Neuronal stem cell (in vitro differentiated cells): ENCODE data around the gene ZNF416.

Experiments
- DNase-seq: peaks from one replicate; pipeline ENCODE4 v3.0.0-alpha.2; 2013; ENCODE audit warnings: low spot score
- H2AFZ ChIP-seq: one replicate; pipeline ENCODE4 v1.6.1; 2013; ENCODE audit warnings: mild to moderate bottlenecking, low read length, inconsistent platforms
- H2AK5ac ChIP-seq: 2 replicates; pipeline ENCODE4 v1.6.1; 2013; ENCODE audit warnings: low read depth, mild to moderate bottlenecking, inconsistent platforms, low read length, moderate library complexity, mixed read lengths
- H2BK120ac ChIP-seq: 2 replicates; pipeline ENCODE4 v1.6.1; 2013; ENCODE audit warnings: low read depth, mild to moderate bottlenecking, inconsistent platforms, low read length, moderate library complexity, mixed read lengths
- H2BK12ac ChIP-seq: one replicate; pipeline ENCODE4 v1.6.1; 2013; ENCODE audit warnings: low read length, inconsistent platforms
- H2BK15ac ChIP-seq: 2 replicates; pipeline ENCODE4 v1.6.1; 2013; ENCODE audit warnings: mild to moderate bottlenecking, low read length, inconsistent platforms, mixed read lengths
- H2BK5ac ChIP-seq: one replicate; pipeline ENCODE4 v1.6.1; 2013; ENCODE audit warnings: inconsistent platforms, mild to moderate bottlenecking, low read length, moderate library complexity
- H3K14ac ChIP-seq: one replicate; pipeline ENCODE4 v1.6.1; 2013; ENCODE audit warnings: low read length, inconsistent platforms
- H3K18ac ChIP-seq: 2 replicates; pipeline ENCODE4 v1.6.1; 2013; ENCODE audit warnings: low read length, inconsistent platforms
- H3K23ac ChIP-seq: 2 replicates; pipeline ENCODE4 v1.6.1; 2013; ENCODE audit warnings: low read depth, mild to moderate bottlenecking, mixed read lengths, low read length, inconsistent platforms; ENCODE audit not compliant: poor library complexity
- H3K27ac ChIP-seq: replicated peaks from 3 replicates; pipeline ENCODE4 v1.5.1; 2013; ENCODE audit warnings: low read length, inconsistent platforms
- H3K27me3 ChIP-seq, 3 experiments: 2 replicates each; pipeline ENCODE4 v1.6.1; 2013; ENCODE audit warnings: low read length in 3 of 3, mild to moderate bottlenecking in 2 of 3, inconsistent platforms in 1 of 3, low read depth in 1 of 3, mixed read lengths in 1 of 3, moderate library complexity in 1 of 3; ENCODE audit not compliant: control insufficient read depth in 3 of 3, insufficient read depth in 3 of 3
- H3K36me3 ChIP-seq, 2 donors: replicated peaks in 1 of 2; 2 replicates each; pipeline ENCODE4 v1.6.1; 2013; ENCODE audit warnings: low read length in 2 of 2; ENCODE audit not compliant: control insufficient read depth in 2 of 2, insufficient read depth in 2 of 2
- H3K4ac ChIP-seq: 2 replicates; pipeline ENCODE4 v1.6.1; 2013; ENCODE audit warnings: inconsistent platforms, mild to moderate bottlenecking, low read length, moderate library complexity
- H3K4me1 ChIP-seq, 2 donors: 1 replicate in 1 of 2; 2 replicates in 1 of 2; pipeline ENCODE4 v1.6.1; 2013; ENCODE audit warnings: low read length in 2 of 2, low read depth in 1 of 2; ENCODE audit not compliant: control insufficient read depth in 2 of 2, insufficient read depth in 1 of 2
- H3K4me2 ChIP-seq: one replicate; pipeline ENCODE4 v1.6.1; 2013; ENCODE audit warnings: mild to moderate bottlenecking, low read length, inconsistent platforms; ENCODE audit not compliant: insufficient read depth, poor library complexity, severe bottlenecking
- H3K4me3 ChIP-seq, 2 donors: 2 replicates each; pipeline ENCODE4 v1.5.1; 2013; ENCODE audit warnings: low read length in 2 of 2, mild to moderate bottlenecking in 2 of 2, inconsistent platforms in 1 of 2, moderate library complexity in 1 of 2
- H3K79me1 ChIP-seq: one replicate; pipeline ENCODE4 v1.6.1; 2013; ENCODE audit warnings: low read depth, mild to moderate bottlenecking, inconsistent platforms, low read length, moderate library complexity
- H3K9ac ChIP-seq: one replicate; pipeline ENCODE4 v1.6.1; 2013; ENCODE audit warnings: mild to moderate bottlenecking, low read depth, low read length, inconsistent platforms; ENCODE audit not compliant: poor library complexity
- H3K9me3 ChIP-seq, 2 donors: replicated peaks in 1 of 2; 2 replicates each; pipeline versions ENCODE3 to v1.6.1; 2013; ENCODE audit warnings: low read length in 2 of 2, mild to moderate bottlenecking in 2 of 2, inconsistent platforms in 1 of 2, low read depth in 1 of 2, mixed read lengths in 1 of 2, moderate library complexity in 1 of 2; ENCODE audit not compliant: control insufficient read depth in 2 of 2, insufficient read depth in 1 of 2
- H4K8ac ChIP-seq: one replicate; pipeline ENCODE4 v1.6.1; 2013; ENCODE audit warnings: low read depth, mild to moderate bottlenecking, inconsistent platforms, low read length, moderate library complexity
- H4K91ac ChIP-seq: one replicate; pipeline ENCODE4 v1.6.1; 2013; ENCODE audit warnings: low read length, low read depth, mild to moderate bottlenecking, inconsistent platforms; ENCODE audit not compliant: poor library complexity
- WGBS, 2 donors: extraction: QIAGEN DNeasy Blood & Tissue Kit; methylation state at CpG; one replicate each; pipeline ENCODE4 v1.1.7; 2013; ENCODE audit warnings: missing lambda C conversion rate in 2 of 2, mixed read lengths in 1 of 2; ENCODE audit not compliant: insufficient read length in 2 of 2, insufficient replicate concordance in 1 of 2; ENCODE audit errors: extremely low coverage in 2 of 2; 5-methylcytosine and 5-hydroxymethylcytosine counted together

ZNF416 gene

GRCh38 chr19:57613941-57614743, 35.4 kb upstream of the ZNF416 start, which contains the start of gene ZNF134:
Gene ZNF134 (plus strand): TSS chr19:57614242. CDS start chr19:57619469, 5,227 bp downstream.
- H2AK5ac ChIP-seq: peak within 1 kb of the TSS; percentile 88
- H3K4me1 ChIP-seq: peaks cover 0 to 2% of the 10 kb centered on the region in 2 donors
- peak within 1 kb of the TSS; percentile 98 for H3K18ac ChIP-seq
- H2BK5ac ChIP-seq: peak within 1 kb of the TSS; percentile 59
- peaks cover 29% of the 10 kb centered on the region for H3K79me1 ChIP-seq
- peaks cover 41 to 42% of the 10 kb centered on the region in 2 donors for H3K36me3 ChIP-seq
- H2BK15ac ChIP-seq: no peak within 1 kb of the TSS
- H3K14ac ChIP-seq: peak within 1 kb of the TSS; percentile 95
- peak within 1 kb of the TSS; percentile 68 to 94 for H3K4me3 ChIP-seq
- WGBS, 2 donors: no CpG with 5 or more reads among the region's 64 CpGs
- H2AFZ ChIP-seq: peak within 1 kb of the TSS; percentile 80
- no peak within 1 kb of the TSS for H2BK12ac ChIP-seq
- no peak within 1 kb of the TSS for H3K27ac ChIP-seq
- H3K4ac ChIP-seq: peak within 1 kb of the TSS; percentile 85
- peak; percentile 77 for DNase-seq
- peak within 1 kb of the TSS; percentile 98 for H3K9ac ChIP-seq
- H3K9me3 ChIP-seq: peaks cover 43 to 45% of the 10 kb centered on the region in 2 donors
- no peak within 1 kb of the TSS for H4K8ac ChIP-seq
- H3K27me3 ChIP-seq: no peaks in the 10 kb centered on the region
- H3K4me2 ChIP-seq: peak within 1 kb of the TSS; percentile 56
- H4K91ac ChIP-seq: peak within 1 kb of the TSS; percentile 73
- peak within 1 kb of the TSS; percentile 89 for H3K23ac ChIP-seq
- H2BK120ac ChIP-seq: peak within 1 kb of the TSS; percentile 11

GRCh38 chr19:57611113-57611512, 32.4 kb upstream of the ZNF416 start:
- no peak overlapping the region for H3K14ac ChIP-seq

GRCh38 chr19:57606931-57607330, 28.2 kb upstream of the ZNF416 start:
- Histone ChIP-seq H3K4me2 (no peak overlapping the region), H3K9ac (no peak overlapping the region), H3K27me3 (no peaks in the 10 kb centered on the region), H3K18ac (no peak overlapping the region), H3K4me1 (no peaks in the 10 kb centered on the region), H3K4ac (no peak overlapping the region), H3K9me3 (peaks cover 5 to 6% of the 10 kb centered on the region in 2 donors), H4K91ac (no peak overlapping the region), H3K27ac (no peak overlapping the region), H3K23ac (no peak overlapping the region), H4K8ac (no peak overlapping the region), H2BK12ac (no peak overlapping the region), H2AFZ (no peak overlapping the region), H2AK5ac (no peak overlapping the region), H3K36me3 (peaks cover 21 to 65% of the 10 kb centered on the region in 2 donors), H3K79me1 (no peaks in the 10 kb centered on the region), H2BK120ac (no peak overlapping the region), H3K14ac (no peak overlapping the region), H2BK15ac (no peak overlapping the region), H3K4me3 (no peak overlapping the region), H2BK5ac (no peak overlapping the region)
- DNase-seq: no peak
- WGBS, 2 donors: no CpG with 5 or more reads among the region's 5 CpGs

More at GRCh38 chr19:57611113-57611512, 32.4 kb upstream of the ZNF416 start:
- no peak overlapping the region for H3K9ac ChIP-seq
- H4K8ac ChIP-seq: no peak overlapping the region
- peaks cover 24 to 39% of the 10 kb centered on the region in 2 donors for H3K36me3 ChIP-seq
- H3K79me1 ChIP-seq: peaks cover 11% of the 10 kb centered on the region
- no peak overlapping the region for H3K18ac ChIP-seq
- H3K4ac ChIP-seq: no peak overlapping the region
- peaks cover 15 to 20% of the 10 kb centered on the region in 2 donors for H3K9me3 ChIP-seq
- no peak for DNase-seq
- no CpG with 5 or more reads among the region's 4 CpGs for WGBS, 2 donors
- H2BK12ac ChIP-seq: no peak overlapping the region
- H2BK5ac ChIP-seq: no peak overlapping the region
- H3K23ac ChIP-seq: no peak overlapping the region
- peaks cover 0 to 2% of the 10 kb centered on the region in 2 donors for H3K4me1 ChIP-seq
- H2AFZ ChIP-seq: no peak overlapping the region
- no peaks in the 10 kb centered on the region for H3K27me3 ChIP-seq
- no peak overlapping the region for H2BK120ac ChIP-seq
- H3K27ac ChIP-seq: no peak overlapping the region
- H2BK15ac ChIP-seq: no peak overlapping the region
- H3K4me3 ChIP-seq: no peak overlapping the region
- no peak overlapping the region for H3K4me2 ChIP-seq
- no peak overlapping the region for H2AK5ac ChIP-seq
- H4K91ac ChIP-seq: no peak overlapping the region

- Histone ChIP-seq H2BK12ac (no peak within 1 kb of the TSS), H2BK15ac (no peak within 1 kb of the TSS), H3K27me3 (no peaks in the 10 kb centered on the region), H3K9me3 (peaks cover 0 to 5% of the 10 kb centered on the region in 2 donors), H3K4me1 (peaks cover 4 to 5% of the 10 kb centered on the region in 2 donors), H2AK5ac (peak within 1 kb of the TSS; percentile 71), H3K4me3 (peak within 1 kb of the TSS; percentile 97), H3K79me1 (peaks cover 6% of the 10 kb centered on the region), H2BK5ac (no peak within 1 kb of the TSS), H4K91ac (no peak within 1 kb of the TSS), H2AFZ (peak within 1 kb of the TSS; percentile 97), H3K18ac (peak within 1 kb of the TSS; percentile 84), H4K8ac (no peak within 1 kb of the TSS), H3K4ac (no peak within 1 kb of the TSS), H3K9ac (peak within 1 kb of the TSS; percentile 90), H2BK120ac (no peak within 1 kb of the TSS), H3K14ac (peak within 1 kb of the TSS; percentile 82), H3K27ac (no peak within 1 kb of the TSS), H3K23ac (peak within 1 kb of the TSS; percentile 77), H3K36me3 (peaks cover 3 to 28% of the 10 kb centered on the region in 2 donors), H3K4me2 (peak within 1 kb of the TSS; percentile 87)
- no CpG with 5 or more reads among the region's 53 CpGs for WGBS, 2 donors
- DNase-seq: peak; percentile 80
Observed at GRCh38 chr19:57599761-57600383, 21.2 kb upstream of the ZNF416 start, which contains the start of gene ZNF530. Gene ZNF530 (plus strand): TSS chr19:57599885. CDS start chr19:57604346, 4,461 bp downstream.
